HG02840 (cell line): ENCODE data around the gene CFAP221.
"Not testable (repeated sequence)": the region's sequence is repeated elsewhere in the genome, so short reads cannot be mapped to it uniquely, and the experiment has no call there.

Source experiments
- ATAC-seq: cut with Tn5 transposase; IDR thresholded peaks from one replicate; pipeline ENCODE4 v1.9.1; 2021; ENCODE audit warnings: mild to moderate bottlenecking, moderate library complexity, moderate number of reproducible peaks; ENCODE audit not compliant: unreplicated experiment, low FRiP score

Gene CFAP221

GRCh38 chr2:119583291-119583690, 39.0 kb downstream of the CFAP221 start:
- ATAC-seq, result no peak

GRCh38 chr2:119584469-119584868, 40.2 kb downstream of the CFAP221 start:
- ATAC-seq, result no peak

- ATAC-seq, result no peak
Measured at GRCh38 chr2:119586085-119586484, 41.8 kb downstream of the CFAP221 start.

- no peak for ATAC-seq
Measured at GRCh38 chr2:119590873-119591272, 46.6 kb downstream of the CFAP221 start.

- no peak for ATAC-seq
Measured at GRCh38 chr2:119591523-119591922, 47.3 kb downstream of the CFAP221 start.

- ATAC-seq, result no peak
Measured at GRCh38 chr2:119592436-119592835, 48.2 kb downstream of the CFAP221 start.

- no peak for ATAC-seq
Measured at GRCh38 chr2:119596638-119597037, 52.4 kb downstream of the CFAP221 start.

GRCh38 chr2:119598596-119599263, 54.5 kb downstream of the CFAP221 start:
- ATAC-seq, result no peak

- no peak for ATAC-seq
Measured at GRCh38 chr2:119599384-119599783, 55.1 kb downstream of the CFAP221 start.

- no peak for ATAC-seq
Measured at GRCh38 chr2:119605096-119605495, 60.8 kb downstream of the CFAP221 start.

- no peak for ATAC-seq
Measured at GRCh38 chr2:119606674-119607073, 62.4 kb downstream of the CFAP221 start.

- ATAC-seq, result no peak
Measured at GRCh38 chr2:119608553-119608952, 64.3 kb downstream of the CFAP221 start.

- no peak for ATAC-seq
Measured at GRCh38 chr2:119609337-119609736, 65.1 kb downstream of the CFAP221 start.

- not testable (repeated sequence) for ATAC-seq
Measured at GRCh38 chr2:119614140-119614539, 69.9 kb downstream of the CFAP221 start.

- ATAC-seq, result no peak
Measured at GRCh38 chr2:119616421-119616820, 72.2 kb downstream of the CFAP221 start.

- no peak for ATAC-seq
Measured at GRCh38 chr2:119617455-119617854, 73.2 kb downstream of the CFAP221 start.

- ATAC-seq, result not testable (repeated sequence)
Measured at GRCh38 chr2:119618725-119619124, 74.5 kb downstream of the CFAP221 start.

- no peak for ATAC-seq
Measured at GRCh38 chr2:119625226-119625625, 81.0 kb downstream of the CFAP221 start.

GRCh38 chr2:119629323-119629825, 85.1 kb downstream of the CFAP221 start:
- no peak for ATAC-seq

- no peak for ATAC-seq
Measured at GRCh38 chr2:119630121-119630520, 85.9 kb downstream of the CFAP221 start.

- no peak for ATAC-seq
Measured at GRCh38 chr2:119637371-119637770, 93.1 kb downstream of the CFAP221 start.

GRCh38 chr2:119638246-119638645, 94.0 kb downstream of the CFAP221 start:
- no peak for ATAC-seq
